Measurements from ENCODE around the gene RTL5. TPM values are rescaled to one million over a fixed set of nuclear protein-coding genes. Genes with fewer than 3 reads are reported as not detected.

The RTL5 gene
- total RNA-seq, 1 donor from 2014 or later = 3.4 TPM

Other genes starting within 250 kb of the RTL5 start
- gene NHSL2, start 221.1 kb downstream of the RTL5 start, total RNA-seq = 0.78 TPM
- 13.7 TPM for gene PIN4, start 49.8 kb upstream of the RTL5 start, total RNA-seq
- gene ERCC6L, start 107.1 kb upstream of the RTL5 start, total RNA-seq = 0.62 TPM
- 1,323 TPM for gene RPS4X, start 145.3 kb upstream of the RTL5 start, total RNA-seq
- 3.0 TPM for gene CITED1, start 174.0 kb upstream of the RTL5 start, total RNA-seq